ENCODE results near the gene SLCO4A1. TPM values are rescaled to one million over a fixed set of nuclear protein-coding genes. Genes with fewer than 3 reads are reported as not detected.

The SLCO4A1 gene
- total and polyA plus RNA-seq, 9 of the 15 experiments (the other 6 are each of a cell fraction or from before 2014, with no cell fraction given), result 1.6 to 21.9 (median 12.8) TPM

DNA sequence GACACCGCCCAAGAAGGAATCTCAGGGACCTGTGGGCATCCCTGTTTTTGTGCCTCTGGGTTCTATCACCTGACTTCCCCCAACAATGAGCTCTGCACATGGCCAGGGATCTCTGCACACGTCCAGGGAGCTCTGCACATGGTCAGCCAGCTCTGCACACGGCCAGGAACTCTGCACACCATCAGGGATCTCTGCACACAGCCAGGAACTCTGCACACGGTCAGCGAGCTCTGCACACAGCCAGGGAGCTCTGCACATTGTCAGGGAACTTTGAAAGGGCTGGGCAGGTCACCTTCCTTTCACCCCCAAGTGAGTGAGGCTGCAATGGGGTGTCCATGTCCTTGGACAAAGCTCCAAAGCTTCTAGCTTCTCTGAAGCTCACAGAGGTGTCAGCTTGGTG, 5.2 kb upstream of the SLCO4A1 start:
- Histone ChIP-seq H3K27ac (ENCODE audit: extremely low read depth, low read depth, low read length) (no peak overlapping the region), H3K36me3 (ENCODE audit: control insufficient read depth, insufficient read depth, low read length) (no peaks in the 10 kb centered on the region), H3K4me3 (no peak overlapping the region), H4K20me1 (replicated peaks; ENCODE audit: control insufficient read depth, insufficient read depth, low read length) (no peaks in the 10 kb centered on the region), H3K4me2 (ENCODE audit: insufficient read depth, low read length) (no peak overlapping the region), H3K27me3 (ENCODE audit: control insufficient read depth in 2 of 2, insufficient read depth in 2 of 2, low read length in 2 of 2) (peaks cover 17 to 46% of the 10 kb centered on the region in 2 experiments), H3K9ac (ENCODE audit: insufficient read depth in 1 of 2, low read depth in 2 of 2, low read length in 2 of 2) (no peak overlapping the region), H2AFZ (ENCODE audit: low read depth, low read length) (no peak overlapping the region), H3K9me3 (replicated peaks; ENCODE audit: control insufficient read depth, insufficient read depth, low read depth, low read length) (no peaks in the 10 kb centered on the region), H3K79me2 (ENCODE audit: control insufficient read depth, insufficient read depth, low read length) (no peaks in the 10 kb centered on the region), H3K4me1 (replicated peaks in 1 of 2; ENCODE audit: control insufficient read depth in 2 of 2, insufficient read depth in 2 of 2, low read length in 2 of 2) (peaks cover 3 to 42% of the 10 kb centered on the region in 2 experiments; a peak in 4 of 5 replicates), H3K9me1 (ENCODE audit: control insufficient read depth, insufficient read depth, low read length) (peaks cover 4% of the 10 kb centered on the region)
- WGBS (ENCODE audit: insufficient coverage, low coverage, missing lambda C conversion rate), result 22% methylated on average over 5 of the region's 5 CpGs
- FAIRE-seq, result no peak
- in situ Hi-C loops (cut with MboI) (no loop called here), intact Hi-C loops (cut with micrococcal nuclease) (no loop called here)
- DNase-seq (ENCODE audit: extremely low read depth in 1 of 4, low spot score in 3 of 4), result no peak
- no peak for ATAC-seq
- TF ChIP-seq MAX (CRISPR knock-in tag; IDR thresholded peaks at IDR 0.05) (peak; percentile 66; the same call in 1 of the 2 replicates), ZC3H11A (IDR thresholded peaks at IDR 0.05; ENCODE audit: low read depth, low read length) (peak; percentile 89), ZNF584 (CRISPR knock-in tag; IDR thresholded peaks at IDR 0.05; ENCODE audit: low read depth) (no peak), ZBTB8A (IDR thresholded peaks at IDR 0.05; ENCODE audit: partially characterized antibody) (no peak), KDM1A (IDR thresholded peaks at IDR 0.05) (peak in 1 of 2 experiments; percentile 76; a peak in 1 of 4 replicates), SMC3 (conservative IDR thresholded peaks at IDR 0.05; ENCODE audit: insufficient read depth, low read depth, low read length) (no peak), DDX20 (tag; IDR thresholded peaks at IDR 0.05; ENCODE audit: low read depth) (no peak)
- TF ChIP-seq, protein P1, sequence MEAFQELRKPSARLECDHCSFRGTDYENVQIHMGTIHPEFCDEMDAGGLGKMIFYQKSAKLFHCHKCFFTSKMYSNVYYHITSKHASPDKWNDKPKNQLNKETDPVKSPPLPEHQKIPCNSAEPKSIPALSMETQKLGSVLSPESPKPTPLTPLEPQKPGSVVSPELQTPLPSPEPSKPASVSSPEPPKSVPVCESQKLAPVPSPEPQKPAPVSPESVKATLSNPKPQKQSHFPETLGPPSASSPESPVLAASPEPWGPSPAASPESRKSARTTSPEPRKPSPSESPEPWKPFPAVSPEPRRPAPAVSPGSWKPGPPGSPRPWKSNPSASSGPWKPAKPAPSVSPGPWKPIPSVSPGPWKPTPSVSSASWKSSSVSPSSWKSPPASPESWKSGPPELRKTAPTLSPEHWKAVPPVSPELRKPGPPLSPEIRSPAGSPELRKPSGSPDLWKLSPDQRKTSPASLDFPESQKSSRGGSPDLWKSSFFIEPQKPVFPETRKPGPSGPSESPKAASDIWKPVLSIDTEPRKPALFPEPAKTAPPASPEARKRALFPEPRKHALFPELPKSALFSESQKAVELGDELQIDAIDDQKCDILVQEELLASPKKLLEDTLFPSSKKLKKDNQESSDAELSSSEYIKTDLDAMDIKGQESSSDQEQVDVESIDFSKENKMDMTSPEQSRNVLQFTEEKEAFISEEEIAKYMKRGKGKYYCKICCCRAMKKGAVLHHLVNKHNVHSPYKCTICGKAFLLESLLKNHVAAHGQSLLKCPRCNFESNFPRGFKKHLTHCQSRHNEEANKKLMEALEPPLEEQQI (IDR thresholded peaks at IDR 0.05), result no peak
- POLR2A ChIA-PET, result interaction anchor here (0.5 to 1.3 kb wide), 4 partner anchors 13 to 965 kb away, joined by 3 to 8 read pairs (median 3); no protein-coding TSS in a partner anchor
- CTCF ChIA-PET (ENCODE audit: low intra/inter-chr PET ratio), result no interaction called here
- no TSS peak for BruUV-seq (replicated peaks)

Data from K562 (cell line).